A549 (cell line): ENCODE data around the gene GABARAP.

Experiments used
- BHLHE40 ChIP-seq: IDR thresholded peaks from 2 replicates; pipeline ENCODE4 v1.6.1; 2012; ENCODE audit warnings: low read depth, low read length, inconsistent platforms
- CHD2 ChIP-seq: fragments of 150-350 bp; IDR thresholded peaks from 2 replicates; pipeline ENCODE4 v1.6.1; 2014; ENCODE audit warnings: low read length; ENCODE audit not compliant: partially characterized antibody
- CTCF ChIP-seq: fragments of >200 bp; sonication (Bioruptor Twin); formaldehyde crosslinking; IDR thresholded peaks from 3 replicates; pipeline ENCODE4 v1.5.1; 2016
- EP300 ChIP-seq, 2 experiments: fragments of >200 bp; sonication (Bioruptor Twin); formaldehyde crosslinking; IDR thresholded peaks; 2 replicates in 1 of 2; 3 replicates in 1 of 2; pipeline ENCODE4 v1.6.1; 2016 to 2017
- FOXS1 ChIP-seq: fragments of 250-450 bp; sonication (Bioruptor Pico); IDR thresholded peaks from 2 replicates; pipeline ENCODE4 v1.5.0; 2020; ENCODE audit warnings: mild to moderate bottlenecking, moderate library complexity
- KDM1A ChIP-seq: fragments of 200-600 bp; sonication (generic); IDR thresholded peaks from 2 replicates; pipeline ENCODE4 v1.6.1; 2016; ENCODE audit warnings: low read depth, mild to moderate bottlenecking
- RAD21 ChIP-seq, 2 experiments: fragments of >200 bp in 1 of 2; sonication (Bioruptor Twin) in 1 of 2; formaldehyde crosslinking in 1 of 2; IDR thresholded peaks in 1 of 2; conservative IDR thresholded peaks in 1 of 2; 2 replicates in 1 of 2; 3 replicates in 1 of 2; pipeline ENCODE4 v1.6.1; 2012 to 2018; ENCODE audit warnings: inconsistent platforms in 1 of 2
- RCOR1 ChIP-seq: fragments of 150-350 bp; IDR thresholded peaks from 2 replicates; pipeline ENCODE4 v1.6.1; 2014; ENCODE audit warnings: antibody characterized with exemption, low read length, low read depth
- TFCP2L1 ChIP-seq: fragments of 250-450 bp; sonication (Bioruptor Pico); IDR thresholded peaks from 2 replicates; pipeline ENCODE4 v1.5.0; 2021; ENCODE audit warnings: mild to moderate bottlenecking

- TF ChIP-seq CTCF (no peak), TFCP2L1 (CRISPR knock-in tag) (no peak), BHLHE40 (no peak), EP300 (IDR thresholded peaks at IDR 0.05) (no peak), KDM1A (no peak), RAD21 (conservative IDR thresholded peaks at IDR 0.05 in 1 of 2, IDR thresholded peaks at IDR 0.05 in 1 of 2) (no peak), CHD2 (no peak), FOXS1 (no peak), RCOR1 (no peak)
These were observed 12.7 kb downstream of the GABARAP start for GRCh38 chr17:7229504-7229903.
